Gastrocnemius medialis (tissue), 4 donors: ENCODE results near the gene HMX3. TPM values are rescaled to one million over a fixed set of nuclear protein-coding genes. Genes with fewer than 3 reads are reported as not detected.

Experiments
- ATAC-seq, 2 donors: fragments of 150-250 bp; one replicate each; pipeline ENCODE4 v1.9.1; 2016
- DNase-seq, 2 donors: peaks; one replicate each; pipeline ENCODE4 v3.0.0-alpha.2; 2019
- H3K27ac ChIP-seq, 4 donors: fragments of 200-600 bp; sonication (generic); 1 replicate in 1 of 4; 2 replicates in 3 of 4; pipeline ENCODE4 v1.5.1; 2016 to 2018; ENCODE audit warnings: mild to moderate bottlenecking in 2 of 4, moderate library complexity in 1 of 4
- H3K27me3 ChIP-seq, 3 donors: fragments of 200-600 bp; sonication (generic) in 2 of 3; 1 replicate in 1 of 3; 2 replicates in 2 of 3; pipeline versions ENCODE4 v1.5.1 to v1.6.0; 2016 to 2019; ENCODE audit warnings: mild to moderate bottlenecking in 1 of 3, moderate library complexity in 1 of 3
- H3K36me3 ChIP-seq, 2 donors: fragments of 200-600 bp; sonication (generic) in 1 of 2; one replicate each; pipeline ENCODE4 v1.5.1; 2017 to 2018
- H3K4me1 ChIP-seq, 2 donors: fragments of 200-600 bp; sonication (generic) in 1 of 2; one replicate each; pipeline ENCODE4 v1.5.1; 2016 to 2017; ENCODE audit warnings: mild to moderate bottlenecking in 2 of 2
- H3K4me3 ChIP-seq, 4 donors: fragments of 200-600 bp; sonication (generic) in 3 of 4; 1 replicate in 1 of 4; 2 replicates in 3 of 4; pipeline ENCODE4 v1.5.1; 2016 to 2019; ENCODE audit warnings: mild to moderate bottlenecking in 2 of 4
- H3K9me3 ChIP-seq, 3 donors: fragments of 200-600 bp; sonication (generic) in 2 of 3; 1 replicate in 1 of 3; 2 replicates in 2 of 3; pipeline ENCODE4 v1.5.1; 2016 to 2019
- POLR2A ChIP-seq, 2 donors: fragments of 450-650 bp; IDR thresholded peaks; one replicate each; pipeline ENCODE4 v1.6.1; 2017; ENCODE audit warnings: antibody characterized with exemption in 2 of 2, mild to moderate bottlenecking in 2 of 2, moderate library complexity in 2 of 2
- in situ Hi-C, 4 donors: fragments of 200-750 bp; cut with MboI; loops; one replicate each; pipeline versions ENCODE4 v1.15.0 to v1.8.0; 2017; ENCODE audit warnings: low sequenced_read_pairs in 4 of 4
- intact Hi-C: fragments of 100-400 bp; cut with DNase I; formaldehyde crosslinking; loops from one replicate; pipeline ENCODE4 v1.15.1; 2023; ENCODE audit warnings: low total_unique reads
- total RNA-seq, 4 donors: library from RNA; depleted of rRNA; stranded (reverse); fragments of >200 nt; gene quantifications; one replicate each; pipeline versions ENCODE4 v1.1.0 to v1.2.3, GENCODE V29; 2016
- TF ChIP-seq, protein P1 (sequence below), 5 experiments: fragments of 450-650 bp in 3 of 5; fragments of 200-600 bp in 2 of 5; sonication (generic) in 2 of 5; IDR thresholded peaks in 4 of 5; conservative IDR thresholded peaks in 1 of 5; 1 replicate in 4 of 5; 2 replicates in 1 of 5; pipeline ENCODE4 v1.5.1; 2016 to 2019; ENCODE audit warnings: antibody characterized with exemption in 5 of 5, mild to moderate bottlenecking in 3 of 5, moderate library complexity in 3 of 5

HMX3 gene
- total RNA-seq, 4 donors from 2014 or later: not detected

- Histone ChIP-seq H3K4me1 (no peaks in the 10 kb centered on the region), H3K36me3 (no peaks in the 10 kb centered on the region), H3K4me3 (no peak overlapping the region), H3K9me3 (no peaks in the 10 kb centered on the region), H3K27me3 (peaks cover 0 to 11% (median 4%) of the 10 kb centered on the region in 3 donors), H3K27ac (no peak overlapping the region)
- intact Hi-C loops: no loop called here
- in situ Hi-C loops: no loop called here
- no peak for ATAC-seq
- DNase-seq: no peak
- TF ChIP-seq, protein P1, sequence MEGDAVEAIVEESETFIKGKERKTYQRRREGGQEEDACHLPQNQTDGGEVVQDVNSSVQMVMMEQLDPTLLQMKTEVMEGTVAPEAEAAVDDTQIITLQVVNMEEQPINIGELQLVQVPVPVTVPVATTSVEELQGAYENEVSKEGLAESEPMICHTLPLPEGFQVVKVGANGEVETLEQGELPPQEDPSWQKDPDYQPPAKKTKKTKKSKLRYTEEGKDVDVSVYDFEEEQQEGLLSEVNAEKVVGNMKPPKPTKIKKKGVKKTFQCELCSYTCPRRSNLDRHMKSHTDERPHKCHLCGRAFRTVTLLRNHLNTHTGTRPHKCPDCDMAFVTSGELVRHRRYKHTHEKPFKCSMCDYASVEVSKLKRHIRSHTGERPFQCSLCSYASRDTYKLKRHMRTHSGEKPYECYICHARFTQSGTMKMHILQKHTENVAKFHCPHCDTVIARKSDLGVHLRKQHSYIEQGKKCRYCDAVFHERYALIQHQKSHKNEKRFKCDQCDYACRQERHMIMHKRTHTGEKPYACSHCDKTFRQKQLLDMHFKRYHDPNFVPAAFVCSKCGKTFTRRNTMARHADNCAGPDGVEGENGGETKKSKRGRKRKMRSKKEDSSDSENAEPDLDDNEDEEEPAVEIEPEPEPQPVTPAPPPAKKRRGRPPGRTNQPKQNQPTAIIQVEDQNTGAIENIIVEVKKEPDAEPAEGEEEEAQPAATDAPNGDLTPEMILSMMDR (IDR thresholded peaks at IDR 0.05 in 4 of 5, conservative IDR thresholded peaks at IDR 0.05 in 1 of 5): no peak
- no peak for TF ChIP-seq POLR2A (IDR thresholded peaks at IDR 0.05)
These were observed 42.9 kb upstream of the HMX3 start for GRCh38 chr10:123092635-123093414.

- Histone ChIP-seq H3K4me3 (no peak overlapping the region), H3K27ac (no peak overlapping the region), H3K4me1 (no peaks in the 10 kb centered on the region), H3K36me3 (no peaks in the 10 kb centered on the region), H3K9me3 (no peaks in the 10 kb centered on the region), H3K27me3 (peaks cover 0 to 11% (median 4%) of the 10 kb centered on the region in 3 donors)
- TF ChIP-seq, protein P1 (IDR thresholded peaks at IDR 0.05 in 4 of 5, conservative IDR thresholded peaks at IDR 0.05 in 1 of 5): no peak
- TF ChIP-seq POLR2A (IDR thresholded peaks at IDR 0.05): no peak
- no peak for ATAC-seq
- DNase-seq: no peak
- in situ Hi-C loops (no loop called here), intact Hi-C loops (no loop called here)
These were observed 42.3 kb upstream of the HMX3 start for GRCh38 chr10:123093489-123093888.

- no peaks in the 10 kb centered on the region for H3K4me1 ChIP-seq
- DNase-seq (no peak), ATAC-seq (no peak)
- H3K27ac ChIP-seq: no peak overlapping the region
- H3K36me3 ChIP-seq: no peaks in the 10 kb centered on the region
- no peak overlapping the region for H3K4me3 ChIP-seq
- in situ Hi-C loops (no loop called here), intact Hi-C loops (no loop called here)
- TF ChIP-seq, protein P1 (IDR thresholded peaks at IDR 0.05 in 4 of 5, conservative IDR thresholded peaks at IDR 0.05 in 1 of 5): no peak
- TF ChIP-seq POLR2A (IDR thresholded peaks at IDR 0.05): no peak
- no peaks in the 10 kb centered on the region for H3K9me3 ChIP-seq
- peaks cover 0 to 11% (median 4%) of the 10 kb centered on the region in 3 donors for H3K27me3 ChIP-seq
These were observed 39.3 kb upstream of the HMX3 start for GRCh38 chr10:123096452-123096851.

GRCh38 chr10:123097039-123097438 lies 38.7 kb upstream of the HMX3 start:
- Histone ChIP-seq H3K36me3 (no peaks in the 10 kb centered on the region), H3K4me1 (no peaks in the 10 kb centered on the region), H3K9me3 (no peaks in the 10 kb centered on the region), H3K27ac (no peak overlapping the region), H3K4me3 (no peak overlapping the region), H3K27me3 (peaks cover 0 to 11% (median 4%) of the 10 kb centered on the region in 3 donors)
- intact Hi-C loops (no loop called here), in situ Hi-C loops (no loop called here)
- TF ChIP-seq POLR2A (IDR thresholded peaks at IDR 0.05): no peak
- TF ChIP-seq, protein P1 (IDR thresholded peaks at IDR 0.05 in 4 of 5, conservative IDR thresholded peaks at IDR 0.05 in 1 of 5): no peak
- DNase-seq (no peak), ATAC-seq (no peak)
